GM19351 (cell line): ENCODE data around the gene TCHP.
"Not testable (repeated sequence)": the region's sequence is repeated elsewhere in the genome, so short reads cannot be mapped to it uniquely, and the experiment has no call there.

Experiments
- ATAC-seq: cut with Tn5 transposase; IDR thresholded peaks from one replicate; pipeline ENCODE4 v1.9.1; 2021; ENCODE audit warnings: mild to moderate bottlenecking, moderate library complexity; ENCODE audit not compliant: unreplicated experiment

The TCHP gene

GRCh38 chr12:109899783-109900751, at the start of gene TCHP:
Gene TCHP (plus strand): TSS chr12:109900274. CDS start chr12:109903027, 2,753 bp downstream.
- peak; percentile 79 for ATAC-seq

GRCh38 chr12:109850518-109850917, 49.6 kb upstream of the TCHP start:
- ATAC-seq: not testable (repeated sequence)

GRCh38 chr12:109855377-109855776, 44.7 kb upstream of the TCHP start:
- no peak for ATAC-seq

GRCh38 chr12:109857715-109858114, 42.4 kb upstream of the TCHP start:
- no peak for ATAC-seq

- ATAC-seq: no peak
Measured at GRCh38 chr12:109858764-109859163, 41.3 kb upstream of the TCHP start.

GRCh38 chr12:109860977-109861376, 39.1 kb upstream of the TCHP start:
- ATAC-seq: no peak

GRCh38 chr12:109861689-109862314, 38.3 kb upstream of the TCHP start:
- no peak for ATAC-seq

GRCh38 chr12:109862491-109862890, 37.6 kb upstream of the TCHP start:
- not testable (repeated sequence) for ATAC-seq

- ATAC-seq: no peak
Measured at GRCh38 chr12:109863847-109864712, 36.0 kb upstream of the TCHP start.

GRCh38 chr12:109864916-109865315, 35.2 kb upstream of the TCHP start:
- ATAC-seq: no peak

- ATAC-seq: no peak
Measured at GRCh38 chr12:109868182-109869051, 31.7 kb upstream of the TCHP start.

- ATAC-seq: no peak
Measured at GRCh38 chr12:109870648-109871047, 29.4 kb upstream of the TCHP start.

- ATAC-seq: no peak
Measured at GRCh38 chr12:109871668-109872314, 28.3 kb upstream of the TCHP start.

- ATAC-seq: no peak
Measured at GRCh38 chr12:109873653-109874052, 26.4 kb upstream of the TCHP start.

- ATAC-seq: no peak
Measured at GRCh38 chr12:109875572-109876131, 24.4 kb upstream of the TCHP start.

- no peak for ATAC-seq
Measured at GRCh38 chr12:109876406-109876805, 23.7 kb upstream of the TCHP start.

- ATAC-seq: no peak
Measured at GRCh38 chr12:109877504-109878246, 22.4 kb upstream of the TCHP start.

GRCh38 chr12:109878247-109878625, 21.8 kb upstream of the TCHP start:
- no peak for ATAC-seq

- no peak for ATAC-seq
Measured at GRCh38 chr12:109878749-109879148, 21.3 kb upstream of the TCHP start.
